HG03139 (cell line): Measurements from ENCODE around the gene DLL1.
"Not testable (repeated sequence)": the region's sequence is repeated elsewhere in the genome, so short reads cannot be mapped to it uniquely, and the experiment has no call there.

ENCODE experiments used
- ATAC-seq: cut with Tn5 transposase; IDR thresholded peaks from one replicate; pipeline ENCODE4 v1.9.1; 2021; ENCODE audit not compliant: unreplicated experiment

Gene DLL1

DNA sequence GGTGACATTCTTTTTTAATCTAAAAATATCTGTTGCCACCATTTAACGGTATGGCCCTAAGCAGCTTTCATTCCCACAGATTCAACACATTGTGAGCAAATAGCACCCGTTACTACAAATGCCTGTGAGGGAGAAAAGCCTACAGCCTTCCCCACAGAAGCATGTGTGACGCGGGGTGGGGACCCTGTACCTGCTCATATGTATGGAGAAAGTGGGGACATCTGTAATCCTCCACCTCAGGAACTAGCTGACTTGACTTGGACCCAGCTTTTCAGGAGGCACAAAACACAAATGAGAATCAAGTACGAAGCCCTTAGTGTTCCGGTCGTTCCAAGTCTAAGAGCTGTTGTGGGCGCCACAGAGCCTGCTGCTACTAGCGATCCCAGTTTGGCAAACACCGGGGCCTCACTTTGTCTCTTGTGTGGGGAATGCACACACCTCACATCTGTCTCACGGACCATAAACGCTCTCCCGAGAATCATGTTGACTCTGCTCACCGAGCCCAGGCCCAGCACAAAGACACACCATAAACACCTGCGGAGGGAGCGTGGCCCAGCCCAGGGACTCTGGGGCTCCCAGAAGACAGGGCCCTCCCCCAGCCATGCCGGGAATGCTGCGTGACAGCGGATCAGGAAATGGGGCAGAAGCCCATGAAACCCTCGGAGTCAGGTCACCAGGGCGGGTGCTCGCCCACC lies 21.6 kb downstream of the DLL1 start:
- ATAC-seq: no peak

- ATAC-seq: no peak
Observed at GRCh38 chr6:170268216-170269129, 22.4 kb downstream of the DLL1 start.

DNA sequence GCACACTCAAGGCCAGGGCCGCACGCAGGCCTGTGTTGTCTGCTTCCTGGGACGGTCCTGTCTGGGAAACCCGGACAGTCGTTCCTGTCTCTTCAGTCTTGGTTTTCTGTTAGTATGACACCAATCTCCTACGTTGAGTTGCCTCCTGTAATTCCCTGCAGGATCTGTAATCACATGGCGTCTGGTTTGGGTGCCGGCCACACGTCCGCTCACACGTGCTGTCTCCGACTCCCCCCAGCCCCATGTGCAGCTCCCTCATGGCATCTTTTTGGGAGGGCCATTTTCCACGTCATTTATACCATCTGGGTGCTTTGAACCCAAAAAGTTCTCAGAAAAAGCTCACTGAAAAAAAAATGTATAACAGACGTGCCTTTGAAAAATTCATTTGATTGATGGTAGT lies 23.2 kb downstream of the DLL1 start:
- ATAC-seq: no peak

GRCh38 chr6:170266061-170266825 lies 24.6 kb downstream of the DLL1 start:
- ATAC-seq: no peak

DNA sequence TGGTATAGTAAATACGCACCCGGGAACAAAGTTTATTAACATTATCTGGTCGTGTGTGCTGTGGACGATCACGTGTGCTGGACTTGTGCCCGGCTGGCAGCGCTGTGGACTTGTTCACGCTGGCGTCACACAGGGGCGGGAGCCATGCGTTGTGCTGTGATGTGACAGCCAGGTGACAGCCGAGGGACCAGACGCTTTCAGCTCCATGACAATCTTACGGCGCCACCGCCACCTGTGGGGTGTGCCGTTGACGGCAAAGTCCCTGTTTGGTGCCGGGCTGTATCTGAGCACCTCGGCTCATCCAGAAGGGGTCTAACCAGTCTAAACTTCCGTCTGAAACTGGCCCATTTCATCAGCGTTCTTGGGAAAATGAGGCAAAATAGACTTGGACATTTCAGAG lies 25.2 kb downstream of the DLL1 start:
- no peak for ATAC-seq

- ATAC-seq: not testable (repeated sequence)
Observed at GRCh38 chr6:170264644-170265043, 26.2 kb downstream of the DLL1 start.

DNA sequence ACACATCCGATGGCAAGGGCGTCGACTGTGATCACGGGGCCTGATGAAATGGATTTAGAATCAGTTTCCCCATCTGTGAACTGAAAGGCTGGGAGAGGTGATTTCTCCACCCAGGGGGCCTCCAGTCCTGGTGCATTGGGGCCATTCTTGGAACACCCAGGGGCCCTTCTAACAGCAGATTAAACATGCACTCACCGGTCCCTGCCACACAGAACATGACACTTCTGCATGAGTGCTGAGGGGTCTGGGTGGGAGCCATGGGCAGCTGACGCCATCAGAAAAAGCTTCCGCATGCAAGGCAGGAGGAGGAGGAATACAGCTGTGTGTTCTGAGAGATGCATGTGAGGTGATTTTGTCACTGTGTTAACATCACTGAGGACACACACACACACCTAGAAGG lies 26.8 kb downstream of the DLL1 start:
- ATAC-seq: no peak

DNA sequence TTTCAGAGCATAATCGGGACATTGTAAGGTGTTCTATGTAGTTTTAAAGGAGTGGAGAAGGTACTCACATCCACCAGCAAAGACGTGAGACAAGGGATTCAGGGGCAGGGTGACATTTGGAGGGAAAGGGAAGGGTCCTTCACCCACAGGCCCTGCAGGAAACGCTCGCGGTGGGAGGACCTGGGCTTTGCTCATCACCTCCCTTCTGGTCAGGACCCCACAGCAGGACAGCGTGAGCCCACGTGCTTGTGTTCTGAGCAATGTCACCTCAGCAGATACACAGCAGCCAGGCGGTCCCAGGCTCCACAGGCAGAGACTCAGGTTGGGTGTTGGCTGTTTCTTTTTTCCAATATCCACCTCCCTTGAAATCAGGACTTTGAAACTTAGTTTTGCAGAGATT lies 27.5 kb downstream of the DLL1 start:
- no peak for ATAC-seq

DNA sequence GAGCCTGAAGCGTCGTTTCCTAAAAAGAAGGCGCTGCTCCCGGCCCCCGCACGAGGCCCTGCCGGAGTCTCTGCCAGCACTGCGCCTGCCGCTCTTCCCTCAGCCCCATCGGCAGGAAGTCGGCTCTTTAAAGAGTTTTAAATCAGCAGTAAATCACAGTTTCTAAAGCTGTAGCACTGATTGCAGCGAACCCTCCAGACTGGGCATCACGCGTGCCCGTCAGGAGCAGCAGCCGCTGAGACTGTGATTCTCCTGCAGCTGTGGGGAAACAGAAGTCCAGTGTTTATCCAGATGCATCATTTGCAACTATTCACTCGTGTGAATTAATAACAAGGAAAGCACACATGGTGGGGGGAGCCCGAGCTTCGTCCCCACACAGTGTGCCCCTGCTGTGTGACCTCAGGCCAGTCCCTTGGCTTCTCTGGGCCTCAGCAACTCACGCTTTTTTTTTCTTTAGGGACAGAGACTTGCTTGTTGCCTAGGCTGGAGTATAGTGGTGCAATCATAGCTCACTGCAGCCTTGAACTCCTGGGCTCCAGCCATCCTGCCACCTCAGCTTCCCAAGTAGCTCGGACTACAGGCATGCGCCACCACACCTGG lies 28.3 kb downstream of the DLL1 start:
- no peak for ATAC-seq

DNA sequence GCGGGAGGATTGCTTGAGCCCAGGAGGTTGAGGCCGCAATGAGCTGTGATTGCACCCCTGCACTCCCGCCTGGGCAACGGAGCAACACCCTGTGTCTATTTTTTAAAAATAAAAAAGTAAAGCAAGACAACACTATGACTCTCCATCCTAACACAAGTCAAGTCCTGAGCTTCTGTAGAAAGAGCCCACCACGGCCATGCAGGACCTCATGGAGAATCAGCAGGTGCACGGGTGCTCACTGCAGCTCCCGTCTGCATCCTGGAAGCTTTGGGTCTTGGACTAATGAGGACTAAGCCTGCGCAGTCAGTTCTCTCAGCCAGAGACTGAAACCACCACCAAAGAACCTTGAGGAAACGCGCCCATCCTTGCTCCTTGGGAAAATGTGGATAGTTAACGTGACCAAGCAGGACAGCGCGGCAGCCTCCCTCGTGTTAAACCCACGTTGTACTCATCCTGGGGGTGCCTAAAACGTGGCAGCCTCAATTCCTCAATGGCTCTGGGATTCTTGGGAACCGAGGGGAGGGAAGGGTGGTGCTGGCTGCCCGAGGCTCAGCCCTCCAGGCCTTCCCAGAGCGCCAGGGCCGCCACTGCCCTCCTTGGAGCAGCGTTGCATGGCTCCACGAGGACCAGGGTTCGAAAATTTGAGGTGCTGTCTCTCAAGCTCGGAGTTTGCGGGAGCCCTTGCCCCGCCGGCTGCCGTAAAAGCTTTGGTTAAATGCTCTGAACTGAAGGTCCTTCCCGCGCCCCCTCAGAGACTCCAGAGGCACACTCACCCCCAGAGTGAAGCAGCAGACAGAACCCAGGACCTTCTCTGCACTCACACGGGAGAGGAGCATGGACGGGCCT lies 29.0 kb downstream of the DLL1 start:
- ATAC-seq: no peak

GRCh38 chr6:170260686-170261085 lies 30.2 kb downstream of the DLL1 start:
- ATAC-seq: no peak

- no peak for ATAC-seq
Observed at GRCh38 chr6:170259278-170259677, 31.6 kb downstream of the DLL1 start.

GRCh38 chr6:170258407-170258806 lies 32.5 kb downstream of the DLL1 start:
- no peak for ATAC-seq

GRCh38 chr6:170257376-170257775 lies 33.5 kb downstream of the DLL1 start:
- no peak for ATAC-seq

- ATAC-seq: no peak
Observed at GRCh38 chr6:170256641-170257040, 34.2 kb downstream of the DLL1 start.

GRCh38 chr6:170255426-170256125 lies 35.3 kb downstream of the DLL1 start:
- ATAC-seq: no peak

- no peak for ATAC-seq
Observed at GRCh38 chr6:170254315-170255213, 36.3 kb downstream of the DLL1 start.

DNA sequence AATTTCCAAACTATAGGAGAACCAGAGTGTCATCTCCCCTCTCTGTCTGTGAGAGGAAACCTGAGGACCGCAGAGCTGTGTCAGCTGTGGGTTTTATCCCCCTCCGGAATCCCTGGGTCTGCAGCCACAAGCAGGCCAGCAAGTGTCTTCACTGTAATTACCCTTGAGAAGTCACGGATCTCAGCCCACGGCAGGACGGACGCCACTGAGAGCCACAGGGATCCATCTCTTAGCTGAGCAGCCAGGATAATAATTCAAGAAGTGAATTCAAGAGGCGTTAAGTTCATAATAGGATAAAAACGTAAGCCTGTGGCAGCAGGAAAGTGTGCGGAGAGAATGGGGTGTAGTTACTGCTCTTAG lies 37.0 kb downstream of the DLL1 start:
- ATAC-seq: no peak
